AG09309 (cell line): Measurements from ENCODE around the gene CATSPER1.

ENCODE experiments used
- DNase-seq: peaks from one replicate; pipeline ENCODE4 v3.0.0-alpha.2; 2010; ENCODE audit warnings: low read depth
- H3K4me3 ChIP-seq: 2 replicates; pipeline ENCODE4 v1.5.1; 2011; ENCODE audit warnings: mild to moderate bottlenecking, low read depth, low read length, moderate library complexity; ENCODE audit not compliant: control insufficient read depth
- TF ChIP-seq, protein P1 (sequence below): IDR thresholded peaks from 2 replicates; pipeline ENCODE4 v1.5.1; 2011; ENCODE audit warnings: mild to moderate bottlenecking, low read depth, low read length, inconsistent platforms; ENCODE audit not compliant: insufficient read depth, control insufficient read depth; ENCODE audit errors: missing control alignments

Gene CATSPER1

GRCh38 chr11:65982824-65983588, 43.3 kb downstream of the CATSPER1 start:
- H3K4me3 ChIP-seq: no peak overlapping the region

GRCh38 chr11:65981972-65982823, 44.1 kb downstream of the CATSPER1 start:
- no peak overlapping the region for H3K4me3 ChIP-seq
- DNase-seq: no peak
- TF ChIP-seq, protein P1, sequence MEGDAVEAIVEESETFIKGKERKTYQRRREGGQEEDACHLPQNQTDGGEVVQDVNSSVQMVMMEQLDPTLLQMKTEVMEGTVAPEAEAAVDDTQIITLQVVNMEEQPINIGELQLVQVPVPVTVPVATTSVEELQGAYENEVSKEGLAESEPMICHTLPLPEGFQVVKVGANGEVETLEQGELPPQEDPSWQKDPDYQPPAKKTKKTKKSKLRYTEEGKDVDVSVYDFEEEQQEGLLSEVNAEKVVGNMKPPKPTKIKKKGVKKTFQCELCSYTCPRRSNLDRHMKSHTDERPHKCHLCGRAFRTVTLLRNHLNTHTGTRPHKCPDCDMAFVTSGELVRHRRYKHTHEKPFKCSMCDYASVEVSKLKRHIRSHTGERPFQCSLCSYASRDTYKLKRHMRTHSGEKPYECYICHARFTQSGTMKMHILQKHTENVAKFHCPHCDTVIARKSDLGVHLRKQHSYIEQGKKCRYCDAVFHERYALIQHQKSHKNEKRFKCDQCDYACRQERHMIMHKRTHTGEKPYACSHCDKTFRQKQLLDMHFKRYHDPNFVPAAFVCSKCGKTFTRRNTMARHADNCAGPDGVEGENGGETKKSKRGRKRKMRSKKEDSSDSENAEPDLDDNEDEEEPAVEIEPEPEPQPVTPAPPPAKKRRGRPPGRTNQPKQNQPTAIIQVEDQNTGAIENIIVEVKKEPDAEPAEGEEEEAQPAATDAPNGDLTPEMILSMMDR: no peak

More at GRCh38 chr11:65982824-65983588, 43.3 kb downstream of the CATSPER1 start:
- TF ChIP-seq, protein P1: no peak
- no peak for DNase-seq

DNA sequence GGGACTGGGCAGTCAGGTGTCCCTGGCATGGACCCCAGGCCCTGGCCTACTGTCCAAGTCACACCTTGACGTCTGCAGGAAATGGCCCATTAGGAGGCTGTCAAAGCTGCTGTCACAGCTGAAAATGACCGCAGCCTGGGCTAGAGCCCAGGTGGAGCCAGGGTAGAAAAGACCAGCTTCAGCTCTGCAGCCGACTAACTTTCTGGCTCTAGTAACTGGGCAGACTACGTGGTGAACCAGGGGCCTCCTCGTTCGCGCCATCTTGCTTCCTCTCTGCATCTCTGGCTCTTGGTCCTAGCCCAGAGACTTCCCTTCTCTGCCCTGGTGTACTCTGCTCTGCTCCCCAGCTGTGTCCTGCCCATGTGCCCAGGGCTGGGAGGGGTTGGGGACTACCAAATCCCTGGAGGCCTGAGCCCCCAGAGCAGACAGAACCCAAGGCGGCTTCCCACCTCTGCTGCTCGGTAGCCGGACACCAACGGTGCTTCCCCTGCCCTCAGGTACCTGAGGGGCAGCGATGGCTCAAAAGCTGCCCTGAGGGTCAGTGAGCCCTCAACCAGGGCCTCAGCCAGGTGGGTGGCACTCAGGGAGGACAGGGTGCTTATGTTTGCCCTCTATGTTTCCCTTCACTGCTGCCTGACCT, 45.1 kb downstream of the CATSPER1 start:
- TF ChIP-seq, protein P1: no peak
- DNase-seq: no peak
- no peak overlapping the region for H3K4me3 ChIP-seq

DNA sequence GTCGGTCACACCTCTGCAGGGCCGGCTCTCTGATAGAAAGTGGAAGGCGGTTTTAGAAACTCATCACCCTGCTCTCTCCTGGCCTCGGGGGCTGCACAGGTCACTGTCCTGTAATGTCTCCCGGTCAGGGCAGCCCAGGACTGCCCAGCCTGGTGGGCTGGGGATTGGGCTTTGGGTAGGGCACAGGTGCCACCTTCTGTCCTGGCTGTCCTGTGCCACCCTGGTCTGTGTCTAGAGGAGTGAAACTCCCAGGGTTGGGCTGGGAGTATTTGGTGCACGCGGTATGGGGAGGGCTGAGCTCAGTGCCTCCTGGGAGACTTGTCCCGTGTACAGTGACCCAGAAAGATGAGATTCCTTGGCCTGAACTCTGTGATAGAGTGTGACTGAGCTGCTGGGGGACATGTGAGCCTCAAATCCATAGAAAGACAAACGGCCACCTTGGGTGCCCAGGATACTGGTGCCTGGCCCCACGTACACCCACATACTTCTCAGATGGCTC, 47.0 kb downstream of the CATSPER1 start:
- TF ChIP-seq, protein P1: no peak
- no peak overlapping the region for H3K4me3 ChIP-seq
- no peak for DNase-seq

- TF ChIP-seq, protein P1: no peak
- no peak for DNase-seq
- H3K4me3 ChIP-seq: no peak overlapping the region
These were observed 47.7 kb downstream of the CATSPER1 start for GRCh38 chr11:65978391-65979238.
